Glutamatergic neuron (in vitro differentiated cells): ENCODE measurements around the gene B3GNT4. TPM values are rescaled to one million over a fixed set of nuclear protein-coding genes. Genes with fewer than 3 reads are reported as not detected.

Source experiments
- DNase-seq: peaks from one replicate; pipeline ENCODE4 v3.0.0; 2022
- H3K27ac Mint-ChIP-seq: one replicate; pipeline ENCODE4 v1.8.0; 2020; ENCODE audit warnings: mild to moderate bottlenecking, mixed read lengths, inconsistent platforms; ENCODE audit not compliant: unreplicated experiment
- H3K27me3 Mint-ChIP-seq: one replicate; pipeline ENCODE4 v1.8.0; 2020; ENCODE audit warnings: mild to moderate bottlenecking, moderate library complexity, mixed read lengths, inconsistent platforms; ENCODE audit not compliant: unreplicated experiment
- H3K36me3 Mint-ChIP-seq: one replicate; pipeline ENCODE4 v1.8.0; 2020; ENCODE audit warnings: mild to moderate bottlenecking, mixed read lengths, inconsistent platforms; ENCODE audit not compliant: unreplicated experiment
- H3K4me1 Mint-ChIP-seq: one replicate; pipeline ENCODE4 v1.8.0; 2020; ENCODE audit warnings: mild to moderate bottlenecking, low read depth, mixed read lengths, inconsistent platforms; ENCODE audit not compliant: unreplicated experiment
- H3K4me3 Mint-ChIP-seq: one replicate; pipeline ENCODE4 v1.8.0; 2020; ENCODE audit warnings: mild to moderate bottlenecking, mixed read lengths, inconsistent platforms; ENCODE audit not compliant: unreplicated experiment
- H3K9me3 Mint-ChIP-seq: one replicate; pipeline ENCODE4 v1.8.0; 2020; ENCODE audit warnings: mild to moderate bottlenecking, moderate library complexity, mixed read lengths, inconsistent platforms; ENCODE audit not compliant: unreplicated experiment
- CTCF ChIP-seq: fragments of 200-600 bp; sonication (generic); IDR thresholded peaks from one replicate; pipeline ENCODE4 v1.5.0; 2021; ENCODE audit not compliant: partially characterized antibody, unreplicated experiment
- total RNA-seq: library from RNA; stranded (reverse); fragmentation: NEBNext Ultra II Directional; extraction: Animal tissue kit (Norgen Biotek cat#: 25700); gene quantifications from one replicate; pipeline ENCODE4 v1.2.1, GENCODE V29; 2021; ENCODE audit not compliant: unreplicated experiment

Gene B3GNT4
- total RNA-seq, 1 donor from 2014 or later = 1.8 TPM

GRCh38 chr12:122195405-122195804 lies 8.1 kb upstream of the B3GNT4 start:
- Mint-ChIP-seq H3K27me3 (no peaks in the 10 kb centered on the region), H3K36me3 (peaks cover 14% of the 10 kb centered on the region), H3K4me3 (peak overlapping the region; percentile 25), H3K27ac (no peak overlapping the region), H3K9me3 (peaks cover 8% of the 10 kb centered on the region), H3K4me1 (no peaks in the 10 kb centered on the region)
- TF ChIP-seq CTCF = no peak
- DNase-seq = no peak

GRCh38 chr12:122197612-122197966 lies 5.9 kb upstream of the B3GNT4 start:
- Mint-ChIP-seq H3K9me3 (peaks cover 8% of the 10 kb centered on the region), H3K27me3 (no peaks in the 10 kb centered on the region), H3K4me1 (no peaks in the 10 kb centered on the region), H3K4me3 (no peak overlapping the region), H3K36me3 (peaks cover 14% of the 10 kb centered on the region), H3K27ac (no peak overlapping the region)
- no peak for DNase-seq
- TF ChIP-seq CTCF = no peak

DNA sequence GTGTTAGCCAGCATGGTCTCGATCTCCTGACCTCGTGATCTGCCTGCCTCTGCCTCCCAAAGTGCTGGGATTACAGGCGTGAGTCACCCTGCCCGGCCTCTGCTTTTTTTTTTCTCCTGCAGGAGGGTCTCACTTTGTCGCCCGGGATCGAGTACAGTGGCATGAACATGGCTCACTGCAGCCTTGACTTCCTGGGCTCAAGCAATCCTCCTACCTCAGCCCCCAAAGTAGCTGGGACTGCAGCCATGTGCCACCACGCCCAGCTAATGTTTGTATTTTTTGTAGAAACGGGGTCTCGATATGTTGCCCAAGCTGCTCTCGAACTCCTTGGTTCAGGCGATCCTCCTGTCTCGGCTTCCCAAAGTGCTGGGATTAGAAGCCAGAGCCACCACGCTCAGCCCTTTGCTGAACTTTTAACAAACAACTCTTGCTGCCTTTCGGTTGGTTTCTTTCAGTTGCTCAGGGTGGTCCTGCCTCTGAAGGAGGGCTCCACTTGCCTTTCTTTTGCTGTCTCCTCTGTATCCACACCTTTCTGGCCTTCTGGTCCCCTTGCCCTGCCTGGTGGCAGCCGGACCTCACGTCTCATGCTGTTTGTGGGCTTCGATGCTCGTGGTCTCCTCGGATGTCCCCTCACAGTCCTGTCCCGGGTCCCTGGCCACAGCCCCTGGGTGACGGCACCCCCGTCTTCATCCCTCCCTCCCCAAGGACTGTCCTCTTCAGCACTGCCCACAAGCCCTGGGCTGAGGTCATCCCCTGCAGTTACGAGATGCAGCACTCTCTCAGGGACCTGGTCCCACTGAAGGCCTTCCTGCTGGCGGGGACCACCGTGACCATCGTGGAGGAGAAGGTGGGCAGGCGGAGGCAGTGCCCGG lies 3.8 kb upstream of the B3GNT4 start:
- H3K27ac Mint-ChIP-seq = no peak overlapping the region
- H3K9me3 Mint-ChIP-seq = peaks cover 8% of the 10 kb centered on the region
- peaks cover 14% of the 10 kb centered on the region for H3K36me3 Mint-ChIP-seq
- no peak for TF ChIP-seq CTCF
- no peak overlapping the region for H3K4me3 Mint-ChIP-seq
- no peak for DNase-seq
- no peaks in the 10 kb centered on the region for H3K4me1 Mint-ChIP-seq
- peaks cover 5% of the 10 kb centered on the region for H3K27me3 Mint-ChIP-seq

DNA sequence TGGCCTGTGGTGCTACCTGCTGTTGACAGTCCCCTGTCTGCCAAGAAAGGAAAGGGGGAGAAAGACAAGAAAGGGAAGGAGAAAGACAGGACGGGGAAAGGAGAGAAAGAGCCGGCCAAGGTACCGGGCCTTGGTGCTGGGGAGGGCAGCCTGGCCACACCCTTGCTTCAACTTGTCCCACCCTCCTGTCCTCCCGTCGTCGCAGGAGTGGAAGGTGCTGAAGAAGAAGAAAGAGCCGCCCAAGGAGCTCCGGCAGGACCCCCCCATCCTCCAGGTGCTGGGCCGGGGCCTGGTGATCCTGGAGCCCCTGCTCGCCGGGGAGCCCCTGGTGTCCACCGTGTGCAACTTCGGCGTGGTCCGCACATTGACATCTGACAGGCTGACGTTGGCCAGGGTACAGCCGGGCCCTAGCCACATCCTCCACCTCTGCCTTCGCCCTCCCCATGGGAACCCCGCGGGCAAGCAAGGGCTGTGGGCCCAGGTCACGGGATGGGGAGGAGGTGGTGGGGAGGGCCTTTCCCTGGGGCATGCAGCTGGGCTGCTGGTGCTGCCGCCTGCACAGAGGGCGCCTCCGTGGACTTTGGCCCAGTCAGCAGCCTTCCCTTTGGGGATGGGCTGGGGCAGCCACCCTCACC lies 2.9 kb upstream of the B3GNT4 start:
- peaks cover 5% of the 10 kb centered on the region for H3K36me3 Mint-ChIP-seq
- H3K27ac Mint-ChIP-seq = no peak overlapping the region
- TF ChIP-seq CTCF = peak; percentile 37
- peaks cover 12% of the 10 kb centered on the region for H3K27me3 Mint-ChIP-seq
- DNase-seq = no peak
- H3K9me3 Mint-ChIP-seq = peaks cover 8% of the 10 kb centered on the region
- H3K4me1 Mint-ChIP-seq = no peaks in the 10 kb centered on the region
- H3K4me3 Mint-ChIP-seq = no peak overlapping the region

- Mint-ChIP-seq H3K27ac (no peak overlapping the region), H3K27me3 (peaks cover 12% of the 10 kb centered on the region), H3K4me1 (no peaks in the 10 kb centered on the region), H3K9me3 (peaks cover 8% of the 10 kb centered on the region), H3K36me3 (no peaks in the 10 kb centered on the region), H3K4me3 (no peak overlapping the region)
- TF ChIP-seq CTCF = no peak
- DNase-seq = no peak
These were observed 2.1 kb upstream of the B3GNT4 start for GRCh38 chr12:122201381-122201780.
